ENCODE data around the gene ZFHX2.

Gene ZFHX2

GRCh38 chr14:23559010-23559925, 7.7 kb upstream of the ZFHX2 start:
- peak; percentile 53 for DNase-seq

GRCh38 chr14:23558346-23559009, 6.9 kb upstream of the ZFHX2 start:
- DNase-seq: no peak

GRCh38 chr14:23557946-23558345, 6.4 kb upstream of the ZFHX2 start:
- DNase-seq: no peak

DNA sequence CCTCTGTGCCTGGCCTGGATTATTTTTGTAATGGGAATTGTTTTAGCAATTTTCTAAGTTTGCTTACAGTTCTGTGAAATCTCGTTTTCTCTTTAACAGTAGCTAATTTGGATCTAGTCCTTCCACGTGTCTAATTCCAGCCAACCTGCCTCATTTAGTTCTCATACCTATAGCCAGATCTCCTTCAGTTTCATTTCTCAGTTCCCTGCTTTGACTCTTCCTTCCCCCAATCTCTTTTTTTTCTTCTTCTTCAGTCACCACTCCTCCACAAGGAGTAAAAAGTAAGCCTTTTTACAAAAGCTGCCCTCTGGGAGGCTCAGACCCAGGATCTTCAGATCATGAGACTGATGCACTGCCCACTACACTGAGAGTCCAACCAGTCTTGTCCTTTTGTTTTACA, 6.0 kb upstream of the ZFHX2 start:
- DNase-seq: no peak

DNA sequence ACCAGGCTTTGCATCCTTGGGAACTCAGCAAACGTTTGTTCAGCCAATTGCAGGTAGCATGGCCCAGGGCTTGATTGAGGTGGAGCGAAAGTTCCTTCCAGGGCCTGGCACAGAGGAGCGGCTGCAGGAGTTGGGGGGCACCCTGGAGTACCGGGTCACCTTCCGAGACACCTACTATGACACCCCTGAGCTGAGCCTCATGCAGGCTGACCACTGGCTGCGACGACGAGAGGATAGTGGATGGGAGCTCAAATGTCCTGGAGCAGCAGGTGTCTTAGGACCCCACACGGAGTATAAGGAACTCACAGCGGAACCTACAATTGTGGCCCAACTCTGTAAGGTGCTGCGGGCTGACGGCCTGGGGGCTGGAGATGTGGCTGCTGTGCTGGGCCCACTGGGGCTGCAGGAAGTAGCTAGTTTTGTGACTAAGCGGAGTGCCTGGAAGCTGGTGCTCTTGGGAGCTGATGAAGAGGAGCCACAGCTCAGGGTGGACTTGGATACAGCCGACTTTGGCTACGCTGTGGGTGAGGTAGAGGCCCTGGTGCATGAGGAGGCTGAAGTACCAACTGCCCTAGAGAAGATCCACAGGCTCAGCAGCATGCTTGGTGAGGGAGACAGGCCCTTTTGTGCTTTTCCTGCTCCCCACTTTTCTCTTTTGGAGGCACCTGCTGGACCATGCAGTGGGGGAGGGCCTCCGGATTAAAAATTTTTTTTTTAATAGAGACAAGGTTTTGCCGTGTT, 5.3 kb upstream of the ZFHX2 start:
- DNase-seq: no peak

GRCh38 chr14:23555882-23556699, 4.5 kb upstream of the ZFHX2 start, which contains the start of gene THTPA:
Gene THTPA (plus strand): TSS chr14:23556271. CDS start chr14:23556758, 487 bp downstream.
- DNase-seq: peak; percentile 93

DNA sequence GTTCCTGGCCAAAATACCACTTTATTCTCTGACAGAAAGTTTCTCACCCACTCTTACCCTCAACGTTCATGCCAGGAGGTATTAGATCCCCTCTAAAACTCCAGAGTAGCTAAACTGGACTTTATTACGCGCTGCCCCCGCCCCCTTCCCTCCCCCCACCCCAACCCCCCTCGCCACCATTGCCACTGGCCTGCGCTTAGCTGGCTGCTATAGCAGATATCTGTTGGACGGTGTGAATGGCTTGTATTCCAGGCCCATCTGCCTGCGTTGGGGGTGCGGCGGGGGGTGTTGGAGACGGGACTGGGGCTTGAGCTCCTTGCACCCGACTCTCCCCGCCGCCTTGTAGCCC, 3.9 kb upstream of the ZFHX2 start:
- no peak for DNase-seq

GRCh38 chr14:23550812-23551265, 726 bp downstream of the ZFHX2 start:
- no peak for DNase-seq

DNA sequence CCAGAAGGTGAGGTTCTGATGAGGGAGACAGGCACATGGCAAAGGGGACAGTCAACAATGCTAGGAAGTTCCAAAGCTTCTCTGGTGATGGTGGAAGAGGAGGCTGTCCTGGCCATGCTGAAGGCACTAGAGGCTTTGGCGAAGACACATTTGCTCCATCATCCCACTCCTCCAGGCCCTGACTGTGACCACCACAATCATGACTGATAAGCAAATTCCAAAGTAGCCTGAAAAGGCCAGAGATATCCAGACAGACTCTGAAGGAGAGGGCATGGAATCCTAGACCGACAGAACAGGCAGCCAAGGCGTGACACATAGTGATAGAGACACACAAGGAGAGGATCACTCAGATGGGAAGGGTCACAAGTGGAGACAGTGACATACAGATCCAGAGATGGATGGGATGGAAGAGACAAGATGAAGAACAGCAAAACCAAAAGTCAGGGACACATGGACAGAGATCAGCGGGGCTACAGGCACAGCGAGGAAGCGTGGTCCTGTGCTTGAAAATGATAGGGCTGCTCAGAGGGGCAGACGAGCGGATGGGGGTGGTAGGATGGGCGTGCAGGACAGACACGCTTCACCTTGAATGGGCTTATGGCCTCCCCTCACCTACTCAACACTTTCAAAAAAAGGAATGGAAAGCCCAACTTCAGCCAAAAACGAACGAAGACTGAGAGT, 1.3 kb downstream of the ZFHX2 start:
- no peak for DNase-seq

DNA sequence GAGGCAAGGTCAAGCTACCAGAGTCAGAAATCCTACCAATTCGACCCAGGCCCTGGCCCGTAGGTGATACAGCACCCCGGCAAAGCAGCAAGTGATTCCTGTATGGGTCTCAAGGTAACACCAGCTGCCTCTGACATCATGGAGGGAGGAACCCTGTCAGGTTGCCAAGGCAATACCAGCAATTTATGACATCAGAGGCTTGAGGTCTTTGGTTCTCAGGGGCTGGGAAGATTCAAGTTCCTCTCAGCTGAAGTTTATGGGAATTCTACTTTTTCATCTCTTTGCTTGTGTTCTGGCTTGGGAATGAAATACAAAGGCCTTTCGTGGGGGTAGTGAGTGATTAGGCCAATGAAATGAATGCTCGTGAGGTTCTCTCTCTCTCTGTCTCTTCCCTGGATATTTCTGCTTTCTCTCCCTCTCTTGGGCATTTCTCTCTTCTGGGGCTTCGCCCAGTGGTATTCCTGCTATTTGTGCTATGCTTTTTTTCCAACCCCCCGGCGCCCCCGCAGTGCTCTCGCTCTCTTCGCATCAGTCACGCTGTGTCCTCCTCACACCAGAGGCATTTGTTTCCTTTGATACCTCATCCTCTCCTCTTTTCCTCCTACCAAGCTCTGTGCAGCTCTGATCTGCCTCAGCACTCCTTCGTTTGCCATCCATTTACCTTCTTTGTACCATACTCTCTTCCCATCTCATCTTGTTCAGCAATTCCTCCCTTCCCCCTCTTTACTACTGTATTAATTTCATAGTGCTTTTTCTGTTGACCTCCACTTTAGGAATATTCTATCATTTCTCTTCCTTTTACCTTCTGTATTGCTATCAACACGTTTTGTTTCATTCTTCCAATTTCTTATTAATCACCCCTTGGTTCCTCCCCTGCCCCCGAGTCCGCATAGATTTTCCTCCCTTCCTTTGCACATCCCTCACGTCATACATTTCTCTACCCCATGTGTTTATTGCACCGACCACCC, 2.9 kb downstream of the ZFHX2 start:
- no peak for DNase-seq

DNA sequence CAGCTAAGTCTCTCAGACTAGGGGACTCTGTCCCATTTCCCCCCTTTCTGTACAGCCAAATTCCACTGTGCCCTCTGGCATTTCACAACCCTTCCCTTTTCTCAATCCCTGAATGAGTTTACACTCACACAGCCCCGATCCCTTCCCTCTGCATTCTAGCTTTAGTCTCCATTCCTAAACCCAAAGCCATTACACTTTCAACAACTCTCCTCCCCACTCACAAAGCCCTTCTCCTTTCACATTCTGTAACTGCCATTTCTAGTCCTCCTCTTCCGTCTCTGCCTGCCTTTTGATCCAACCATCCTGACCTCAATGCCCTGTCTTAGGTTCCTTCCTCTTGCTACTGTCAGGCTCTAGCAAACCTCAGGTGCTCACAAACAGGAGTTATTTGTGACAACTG, 3.6 kb downstream of the ZFHX2 start:
- DNase-seq: no peak

DNA sequence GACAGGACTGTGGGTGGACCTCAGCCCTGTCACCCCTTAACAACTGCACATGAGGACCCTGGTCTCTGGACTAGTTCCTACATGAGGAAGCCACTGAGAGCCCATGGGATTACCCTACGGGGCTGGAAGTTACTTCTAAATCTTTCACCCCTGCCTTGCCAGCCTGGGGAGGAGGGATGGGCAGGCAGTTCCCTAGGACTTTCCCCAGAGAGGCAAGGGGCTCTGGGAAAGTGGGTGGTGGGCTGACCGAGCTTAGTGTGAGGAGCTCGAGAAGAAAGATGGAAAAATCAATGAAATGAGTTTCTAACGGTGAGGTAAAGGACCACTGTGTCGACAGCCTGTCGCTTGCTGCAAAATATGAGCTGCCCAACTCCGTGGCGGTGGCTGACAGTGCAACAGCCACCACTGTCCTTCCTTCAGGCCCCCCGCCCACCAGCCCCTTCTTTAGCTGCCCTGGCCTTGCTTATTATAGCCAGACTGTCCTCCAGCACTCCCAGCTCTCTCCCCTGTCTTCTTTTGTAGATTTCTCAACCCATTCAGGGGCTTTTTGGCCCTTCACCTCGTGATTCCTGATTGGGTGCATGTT, 5.0 kb downstream of the ZFHX2 start:
- no peak for DNase-seq

- DNase-seq: no peak
Measured at GRCh38 chr14:23545740-23546365, 5.7 kb downstream of the ZFHX2 start.

GRCh38 chr14:23544511-23545447, 6.8 kb downstream of the ZFHX2 start:
- no peak for DNase-seq

DNA sequence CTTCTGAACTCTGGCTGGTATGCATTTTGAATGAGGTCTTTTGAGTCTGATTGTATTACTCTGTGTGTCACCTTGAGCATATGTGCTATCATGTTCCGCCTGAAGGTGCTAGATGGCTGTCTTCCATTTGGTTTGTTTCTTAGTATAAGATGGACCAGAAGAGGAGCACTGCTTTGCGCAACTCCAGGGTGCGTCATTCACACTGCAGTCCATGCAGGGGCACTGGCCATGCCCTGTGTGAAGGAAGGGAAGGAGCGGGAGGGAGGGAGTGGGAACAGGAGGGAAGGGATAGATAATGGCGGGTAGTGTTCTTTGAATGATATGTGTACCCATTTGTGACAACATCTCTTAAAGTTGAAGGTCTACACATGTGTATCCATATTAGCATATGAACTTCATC, 8.2 kb downstream of the ZFHX2 start:
- DNase-seq: no peak

DNA sequence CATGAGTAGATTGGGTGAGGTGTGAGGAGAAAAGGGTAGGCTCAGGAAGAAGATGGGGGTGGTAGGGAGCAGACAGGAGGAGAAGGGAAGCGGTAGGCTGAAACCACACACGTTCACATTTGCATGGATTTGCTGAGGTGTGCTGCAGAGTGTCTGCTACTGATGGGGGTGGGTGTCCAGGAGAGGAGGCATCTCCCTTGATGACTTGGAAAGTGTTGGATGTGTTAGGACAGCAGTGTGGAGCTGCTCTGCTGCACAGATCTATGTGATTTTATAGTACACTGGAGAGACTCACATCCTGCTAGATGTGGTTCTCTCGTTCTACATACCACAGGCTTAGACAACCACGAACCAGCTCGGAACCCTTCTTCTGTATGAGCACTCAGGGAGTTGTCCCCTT, 9.3 kb downstream of the ZFHX2 start:
- no peak for DNase-seq

GRCh38 chr14:23540141-23540469, 11.5 kb downstream of the ZFHX2 start:
- no peak for DNase-seq

DNA sequence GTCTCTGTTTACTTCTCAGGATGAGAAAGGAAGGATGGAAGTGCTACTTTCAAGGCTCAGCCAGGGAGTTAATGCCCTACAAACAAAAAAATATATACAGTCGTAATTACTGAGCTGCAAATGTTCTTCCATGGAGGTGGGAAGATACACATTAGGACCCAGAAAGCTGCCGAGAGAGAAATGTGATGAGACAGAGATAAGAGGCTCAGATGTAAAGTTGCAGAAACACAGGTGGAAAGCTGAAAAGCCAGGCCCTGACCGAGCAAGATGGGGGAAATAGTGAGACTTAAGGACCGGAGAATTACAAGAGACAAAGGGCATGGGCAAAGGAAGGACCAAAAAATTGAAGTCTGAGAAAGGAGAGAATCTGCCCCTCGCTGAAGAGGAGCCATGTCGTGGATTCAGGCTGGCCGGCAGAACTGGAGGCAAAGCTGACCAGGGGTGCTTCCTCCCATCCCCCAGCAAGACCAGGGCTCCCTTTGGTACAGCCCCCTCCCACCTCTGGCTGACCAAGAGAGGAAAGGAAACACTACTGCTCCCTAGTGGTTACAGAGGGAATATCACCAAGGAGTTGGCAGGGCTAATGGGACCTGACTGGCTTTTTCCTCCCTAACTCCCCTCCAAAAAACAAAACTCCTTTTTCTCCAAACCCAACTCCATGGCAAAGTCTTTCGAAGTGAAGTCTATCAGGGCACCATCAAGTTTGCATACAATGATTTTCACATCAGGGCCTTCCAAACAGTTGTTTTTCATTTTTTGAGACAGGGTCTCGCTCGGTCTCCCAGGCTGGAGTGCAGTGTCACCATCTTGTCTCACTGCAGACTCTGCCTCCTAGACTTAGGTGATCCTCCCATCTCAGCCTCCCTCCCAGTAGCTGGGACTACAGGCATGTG, 12.1 kb downstream of the ZFHX2 start:
- peak; percentile 52 for DNase-seq
